Measurements from ENCODE around the gene FA2H. TPM values are rescaled to one million over a fixed set of nuclear protein-coding genes. Genes with fewer than 3 reads are reported as not detected.

The FA2H gene
- not detected for total RNA-seq

GRCh38 chr16:74774223-74775139, at the start of gene FA2H:
Gene FA2H, minus strand, starts transcription at chr16:74774820. Its CDS starts 65 bp downstream, at chr16:74774755.

GRCh38 chr16:74700438-74701225, 74.0 kb downstream of the FA2H start, which contains the start of gene MLKL:
Gene MLKL, minus strand, starts transcription at chr16:74700862. Its CDS starts 5,105 bp downstream, at chr16:74695757.

GRCh38 chr16:74666425-74667254, 108.0 kb downstream of the FA2H start, which contains the start of gene RFWD3:
Gene RFWD3, minus strand, starts transcription at chr16:74666877. Its CDS starts 5,428 bp downstream, at chr16:74661449.

Other genes starting within 250 kb of the FA2H start
- gene GLG1, start 167.7 kb downstream of the FA2H start, total RNA-seq = 10 to 100 TPM; 65.7 to 66.3 TPM
- gene RFWD3, start 107.9 kb downstream of the FA2H start, total RNA-seq = 10 to 100 TPM; 20.6 to 42.0 TPM
- 10 to 100 TPM; 13.4 to 16.0 TPM for gene MLKL, start 74.0 kb downstream of the FA2H start, total RNA-seq
- 10 to 100 TPM; 14.8 to 19.3 TPM for gene WDR59, start 210.3 kb upstream of the FA2H start, total RNA-seq
- gene ZNRF1, start 224.2 kb upstream of the FA2H start, total RNA-seq = 10 to 100 TPM; 11.0 to 13.8 TPM